Medulla oblongata (tissue), 1 donor: ENCODE results near the gene NEU2.

Source experiments
- DNase-seq: peaks from one replicate; pipeline ENCODE4 v3.0.0-alpha.2; 2015; ENCODE audit errors: extremely low spot score

Gene NEU2

DNA sequence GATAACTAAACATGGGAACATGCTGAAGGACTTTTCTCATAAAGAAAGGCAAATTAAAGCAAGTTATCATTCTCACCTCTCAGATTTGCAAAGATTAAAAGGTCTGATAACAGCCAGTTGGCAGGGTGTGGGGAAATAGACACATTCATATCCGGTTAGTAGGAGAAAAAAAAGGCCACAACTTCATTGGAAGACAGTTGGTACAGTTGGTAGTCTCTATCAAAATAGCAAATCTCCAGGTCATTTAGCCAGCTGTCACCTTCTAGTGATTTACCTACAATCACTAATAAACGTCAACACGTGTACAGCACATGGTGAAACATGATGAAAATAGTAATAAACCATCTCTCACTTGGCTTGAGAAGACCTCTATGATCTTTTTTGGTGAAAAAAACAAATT, 44.3 kb downstream of the NEU2 start:
- DNase-seq = no peak

- no peak for DNase-seq
Observed at GRCh38 chr2:233079473-233079877, 47.0 kb downstream of the NEU2 start.

GRCh38 chr2:233079953-233080835, 47.7 kb downstream of the NEU2 start:
- DNase-seq = no peak

- DNase-seq = no peak
Observed at GRCh38 chr2:233080836-233081229, 48.4 kb downstream of the NEU2 start.

DNA sequence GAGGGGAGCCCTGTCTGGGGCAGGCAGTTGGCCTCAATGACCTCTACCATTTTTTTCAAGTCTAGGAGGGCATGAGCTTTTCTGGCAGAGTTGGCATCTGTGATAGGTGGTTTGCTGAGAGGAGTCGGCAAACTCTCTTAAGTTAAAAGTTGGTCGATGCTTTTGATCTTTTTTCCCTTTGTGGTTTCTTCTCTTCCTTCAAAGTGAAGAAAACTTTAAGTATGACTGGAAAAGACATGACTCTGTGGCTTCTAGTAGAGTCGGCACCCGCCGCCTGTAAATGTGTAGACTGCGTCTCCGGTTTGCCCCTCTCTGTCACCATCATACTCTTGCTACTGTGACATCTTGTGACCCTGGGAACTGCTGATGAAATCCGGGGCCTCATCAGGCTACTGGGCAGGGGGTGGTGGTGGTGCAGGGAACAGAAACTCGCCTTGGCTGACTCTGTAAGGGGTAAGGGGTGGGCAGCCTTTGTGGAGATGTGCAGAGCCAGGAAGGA, 48.8 kb downstream of the NEU2 start:
- DNase-seq = peak; percentile 68

DNA sequence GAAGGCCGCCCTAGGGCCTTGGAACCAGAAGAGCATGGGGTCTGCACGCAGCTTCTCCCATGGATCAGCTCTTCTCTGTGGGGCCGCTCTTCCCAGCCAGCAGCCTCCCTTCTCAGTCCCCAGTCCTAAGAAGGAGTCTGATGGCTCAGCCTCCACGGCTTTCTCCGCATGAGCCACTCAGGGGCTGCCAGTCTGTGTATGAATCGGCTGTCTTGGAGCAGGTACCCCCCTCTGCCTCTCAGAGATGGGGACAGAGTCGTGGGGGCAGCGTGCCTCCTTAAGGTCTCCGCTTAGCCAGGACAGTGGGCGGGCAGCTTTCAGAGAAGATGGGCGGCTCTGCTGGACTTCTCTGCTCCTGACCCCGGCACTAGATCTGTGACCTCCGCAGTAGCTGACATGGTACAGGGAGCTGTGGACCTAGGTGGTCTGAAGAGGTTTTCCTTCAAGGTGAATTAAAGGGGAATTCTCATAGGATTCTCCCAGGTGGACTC, 49.3 kb downstream of the NEU2 start:
- no peak for DNase-seq

DNA sequence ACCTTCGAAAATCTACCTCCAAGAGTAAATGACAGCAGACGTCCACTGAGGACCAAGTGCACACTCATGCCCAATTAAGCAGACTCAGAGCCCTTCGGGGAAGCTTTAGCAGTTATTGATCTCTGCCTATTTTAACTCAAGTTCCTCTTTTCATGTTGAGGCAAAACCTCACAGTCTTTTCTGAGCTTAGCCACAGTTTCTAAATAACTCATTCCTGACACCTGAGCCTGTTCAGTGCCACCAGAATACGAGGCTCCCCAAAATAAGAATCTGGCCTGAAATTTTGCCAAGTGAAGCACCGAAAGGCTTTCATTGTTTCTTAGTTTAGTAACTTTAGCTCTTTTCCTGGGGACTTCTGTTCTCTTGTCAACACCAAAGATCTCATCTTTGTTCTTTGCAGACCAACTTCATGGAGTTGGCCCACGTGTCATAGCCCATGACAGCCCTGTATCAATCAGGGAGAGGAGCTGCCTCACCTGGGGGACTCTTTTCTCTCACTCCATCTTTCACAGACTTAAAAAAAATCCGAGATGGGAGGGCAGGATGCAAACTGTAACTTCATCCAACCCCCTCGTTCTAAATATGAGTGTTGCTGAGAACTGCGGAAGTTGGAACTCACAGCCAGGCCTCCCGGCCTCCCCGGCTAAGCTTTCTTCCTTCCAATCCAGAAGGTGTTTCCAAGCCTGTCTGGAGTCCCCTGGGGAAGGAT, 49.9 kb downstream of the NEU2 start:
- no peak for DNase-seq

- DNase-seq = no peak
Observed at GRCh38 chr2:233082931-233083755, 50.7 kb downstream of the NEU2 start.

- no peak for DNase-seq
Observed at GRCh38 chr2:233083782-233084181, 51.3 kb downstream of the NEU2 start.

GRCh38 chr2:233084488-233084887, 52.0 kb downstream of the NEU2 start:
- peak; percentile 76 for DNase-seq
